ENCODE data around the gene IGDCC3.

Gene IGDCC3

DNA sequence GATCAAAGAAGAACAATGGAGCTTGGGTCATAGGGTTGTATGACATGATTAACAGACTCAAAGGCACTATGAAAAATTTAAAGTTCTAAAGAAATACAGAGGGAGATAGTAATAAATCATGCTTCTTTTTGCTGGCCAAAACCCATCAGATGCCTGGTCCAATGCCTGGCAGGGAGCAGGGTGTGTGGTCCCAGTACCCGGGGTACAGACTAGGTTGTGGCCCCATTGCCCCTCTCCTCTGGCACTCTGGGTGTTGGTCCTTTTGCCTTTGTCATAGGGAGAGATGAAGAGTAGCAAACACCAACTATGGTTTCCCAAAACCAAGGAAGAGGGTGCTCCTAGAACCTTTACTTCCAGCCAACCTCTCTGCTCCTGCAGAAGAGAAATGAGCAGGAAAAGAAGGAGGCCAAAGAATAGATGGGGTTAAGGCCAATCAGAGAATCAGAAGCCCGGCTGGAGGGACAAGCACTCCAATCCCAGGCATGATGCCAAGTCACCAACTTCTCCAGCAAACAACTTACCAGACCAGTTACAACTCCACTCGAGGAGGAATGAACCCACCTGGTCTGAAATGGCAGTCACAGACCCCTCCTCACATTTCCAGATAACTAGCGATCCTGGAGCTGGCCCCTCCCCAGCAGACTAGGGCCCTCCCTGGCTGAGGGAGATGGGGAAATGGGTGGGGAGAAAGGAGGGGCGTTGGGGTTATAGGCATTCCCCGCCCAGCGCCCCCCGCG is 1.8 kb downstream of the IGDCC3 start:
- peaks cover 14% of the 10 kb centered on the region for H3K27me3 ChIP-seq (replicated peaks; ENCODE audit: control insufficient read depth, insufficient read depth, low read length)
- no peaks in the 10 kb centered on the region for H3K36me3 ChIP-seq (ENCODE audit: control insufficient read depth, insufficient read depth, low read length)
- no peak overlapping the region for H3K4me3 ChIP-seq (replicated peaks; ENCODE audit: low read depth, low read length)
- TF ChIP-seq, protein P1, sequence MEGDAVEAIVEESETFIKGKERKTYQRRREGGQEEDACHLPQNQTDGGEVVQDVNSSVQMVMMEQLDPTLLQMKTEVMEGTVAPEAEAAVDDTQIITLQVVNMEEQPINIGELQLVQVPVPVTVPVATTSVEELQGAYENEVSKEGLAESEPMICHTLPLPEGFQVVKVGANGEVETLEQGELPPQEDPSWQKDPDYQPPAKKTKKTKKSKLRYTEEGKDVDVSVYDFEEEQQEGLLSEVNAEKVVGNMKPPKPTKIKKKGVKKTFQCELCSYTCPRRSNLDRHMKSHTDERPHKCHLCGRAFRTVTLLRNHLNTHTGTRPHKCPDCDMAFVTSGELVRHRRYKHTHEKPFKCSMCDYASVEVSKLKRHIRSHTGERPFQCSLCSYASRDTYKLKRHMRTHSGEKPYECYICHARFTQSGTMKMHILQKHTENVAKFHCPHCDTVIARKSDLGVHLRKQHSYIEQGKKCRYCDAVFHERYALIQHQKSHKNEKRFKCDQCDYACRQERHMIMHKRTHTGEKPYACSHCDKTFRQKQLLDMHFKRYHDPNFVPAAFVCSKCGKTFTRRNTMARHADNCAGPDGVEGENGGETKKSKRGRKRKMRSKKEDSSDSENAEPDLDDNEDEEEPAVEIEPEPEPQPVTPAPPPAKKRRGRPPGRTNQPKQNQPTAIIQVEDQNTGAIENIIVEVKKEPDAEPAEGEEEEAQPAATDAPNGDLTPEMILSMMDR (IDR thresholded peaks at IDR 0.05; ENCODE audit: insufficient read depth, low read length, poor library complexity, severe bottlenecking), result no peak
- DNase-seq (ENCODE audit: extremely low read depth, insufficient read length), result no peak

DNA sequence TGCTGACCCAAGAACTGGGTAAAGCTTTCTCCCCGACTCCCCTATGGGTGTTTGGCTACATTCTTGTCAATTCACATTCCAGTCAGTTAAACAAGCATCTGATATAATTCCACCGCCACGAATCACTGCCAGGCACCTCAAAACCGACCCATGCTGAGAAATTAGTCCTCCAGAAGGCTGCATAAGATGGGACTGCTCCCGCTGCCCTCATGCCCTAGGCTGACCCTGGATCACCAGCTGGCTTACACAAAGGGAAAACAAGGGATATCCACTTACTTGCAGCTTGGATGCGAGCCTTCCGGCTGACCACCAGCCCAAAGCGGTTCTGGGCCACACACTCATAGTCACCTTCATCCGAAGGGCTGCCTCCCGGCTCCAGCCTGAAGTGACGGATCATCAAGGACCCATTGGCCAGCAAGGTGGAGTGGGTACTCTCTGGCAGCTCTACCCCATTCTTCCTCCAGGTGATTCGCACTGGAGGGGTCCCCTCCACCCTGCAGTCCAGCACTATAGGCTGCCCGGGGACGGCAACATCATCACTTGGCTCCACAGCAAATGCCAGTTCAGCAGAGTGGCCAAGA is 2.9 kb downstream of the IGDCC3 start:
- H3K36me3 ChIP-seq (ENCODE audit: control insufficient read depth, insufficient read depth, low read length), result no peaks in the 10 kb centered on the region
- H3K4me3 ChIP-seq (replicated peaks; ENCODE audit: low read depth, low read length), result no peak overlapping the region
- TF ChIP-seq, protein P1 (IDR thresholded peaks at IDR 0.05; ENCODE audit: insufficient read depth, low read length, poor library complexity, severe bottlenecking), result no peak
- H3K27me3 ChIP-seq (replicated peaks; ENCODE audit: control insufficient read depth, insufficient read depth, low read length), result peaks cover 11% of the 10 kb centered on the region
- DNase-seq (ENCODE audit: extremely low read depth, insufficient read length), result no peak

DNA sequence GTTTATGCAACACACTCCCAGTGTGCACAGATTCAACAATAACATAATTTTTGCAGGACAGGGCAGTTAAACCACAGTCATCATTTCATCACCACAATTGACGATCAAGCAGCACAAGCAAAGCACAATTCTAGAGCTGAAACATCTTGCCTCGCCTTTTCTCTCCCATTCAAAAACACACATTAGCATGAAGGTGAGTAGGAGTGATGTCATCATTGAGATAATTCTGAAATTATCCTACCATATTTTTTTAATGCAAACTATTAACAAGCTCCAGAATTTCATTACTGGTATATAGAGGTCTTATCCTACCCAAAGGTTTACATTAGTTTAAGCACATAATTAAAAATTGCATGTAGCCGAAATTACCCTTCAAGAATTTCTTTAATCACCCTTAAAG is 3.5 kb downstream of the IGDCC3 start:
- no peak for DNase-seq (ENCODE audit: extremely low read depth, insufficient read length)
- TF ChIP-seq, protein P1 (IDR thresholded peaks at IDR 0.05; ENCODE audit: insufficient read depth, low read length, poor library complexity, severe bottlenecking), result no peak
- H3K4me3 ChIP-seq (replicated peaks; ENCODE audit: low read depth, low read length), result no peak overlapping the region
- H3K36me3 ChIP-seq (ENCODE audit: control insufficient read depth, insufficient read depth, low read length), result no peaks in the 10 kb centered on the region
- H3K27me3 ChIP-seq (replicated peaks; ENCODE audit: control insufficient read depth, insufficient read depth, low read length), result peaks cover 11% of the 10 kb centered on the region

DNA sequence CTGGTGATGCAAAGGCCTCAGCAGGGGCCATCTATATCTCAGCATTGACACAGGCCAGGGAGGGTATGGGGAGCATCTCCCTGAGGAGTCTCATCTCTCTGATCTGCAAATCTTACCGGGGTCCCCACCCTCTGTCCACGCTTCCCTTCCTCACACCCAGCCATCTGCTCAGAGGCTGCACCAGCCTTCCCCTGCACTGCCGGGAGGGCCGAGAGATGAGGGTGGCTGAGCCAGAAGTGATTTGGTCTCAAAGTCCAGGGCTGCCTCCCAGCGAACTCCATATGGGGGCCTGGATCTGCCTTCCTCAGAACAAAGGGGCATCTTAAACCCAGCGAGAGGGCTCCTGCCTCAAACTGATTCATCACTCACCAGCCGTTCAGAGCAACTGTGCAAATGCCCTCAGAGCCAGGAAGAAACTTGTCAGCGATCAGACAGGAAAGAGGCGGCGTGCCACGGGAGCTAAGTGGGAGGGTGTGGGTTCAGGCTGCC is 4.6 kb downstream of the IGDCC3 start:
- H3K4me3 ChIP-seq (replicated peaks; ENCODE audit: low read depth, low read length), result no peak overlapping the region
- peaks cover 11% of the 10 kb centered on the region for H3K27me3 ChIP-seq (replicated peaks; ENCODE audit: control insufficient read depth, insufficient read depth, low read length)
- H3K36me3 ChIP-seq (ENCODE audit: control insufficient read depth, insufficient read depth, low read length), result no peaks in the 10 kb centered on the region
- DNase-seq (ENCODE audit: extremely low read depth, insufficient read length), result no peak
- TF ChIP-seq, protein P1 (IDR thresholded peaks at IDR 0.05; ENCODE audit: insufficient read depth, low read length, poor library complexity, severe bottlenecking), result no peak

DNA sequence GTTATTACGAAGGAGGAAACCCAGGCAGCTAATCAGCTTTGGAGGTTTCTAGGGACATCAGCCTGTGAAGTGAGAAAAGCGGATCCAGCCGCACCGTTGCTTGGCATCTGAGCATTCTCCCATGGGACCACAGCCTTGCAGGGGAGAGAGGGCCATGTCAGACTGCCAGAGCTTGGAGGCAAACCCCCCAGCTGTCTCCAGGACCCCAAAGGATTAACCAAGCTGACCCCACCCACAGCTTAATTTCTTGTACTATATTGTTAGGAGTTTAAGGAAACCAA is 5.1 kb downstream of the IGDCC3 start:
- DNase-seq (ENCODE audit: extremely low read depth, insufficient read length), result no peak
- TF ChIP-seq, protein P1 (IDR thresholded peaks at IDR 0.05; ENCODE audit: insufficient read depth, low read length, poor library complexity, severe bottlenecking), result no peak

More for the DNA sequence above, 5.1 kb downstream of the IGDCC3 start:
- H3K4me3 ChIP-seq (replicated peaks; ENCODE audit: low read depth, low read length), result no peak overlapping the region
- H3K36me3 ChIP-seq (ENCODE audit: control insufficient read depth, insufficient read depth, low read length), result no peaks in the 10 kb centered on the region
- peaks cover 11% of the 10 kb centered on the region for H3K27me3 ChIP-seq (replicated peaks; ENCODE audit: control insufficient read depth, insufficient read depth, low read length)
